ENCODE measurements around the gene NAV1.

DNA sequence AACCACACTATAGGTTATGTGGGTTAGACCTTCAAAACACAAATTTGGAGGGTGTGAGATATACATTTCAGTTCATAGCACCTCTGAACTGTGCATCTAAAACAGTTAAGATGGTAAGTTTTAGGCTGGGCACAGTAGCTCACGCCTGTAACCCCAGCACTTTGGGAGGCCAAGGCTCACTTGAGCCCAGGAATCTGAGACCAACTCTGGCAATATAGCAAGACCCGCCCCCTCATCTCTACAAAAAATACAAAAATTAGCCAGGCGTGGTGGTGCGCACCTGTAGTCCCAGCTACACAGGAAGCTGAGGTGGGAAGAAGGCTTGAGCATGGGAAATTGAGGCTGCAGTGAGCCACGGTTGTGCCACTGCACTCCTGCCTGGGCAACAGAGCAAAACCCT lies 47.9 kb downstream of the NAV1 start:
- TF ChIP-seq CEBPB (IDR thresholded peaks at IDR 0.05; ENCODE audit: low read depth, low read length) (no peak), MAFK (IDR thresholded peaks at IDR 0.05; ENCODE audit: low read depth, low read length) (no peak), EZH2 (IDR thresholded peaks at IDR 0.05; ENCODE audit: low read depth, low read length, severe bottlenecking) (no peak), SIN3A (conservative IDR thresholded peaks at IDR 0.05 in 1 of 2, IDR thresholded peaks at IDR 0.05 in 1 of 2; ENCODE audit: low read depth in 1 of 2, low read length in 2 of 2) (no peak), JUND (IDR thresholded peaks at IDR 0.05; ENCODE audit: low read length) (no peak), KDM1A (IDR thresholded peaks at IDR 0.05; ENCODE audit: borderline replicate concordance, low read length) (no peak), TAF1 (IDR thresholded peaks at IDR 0.05; ENCODE audit: low read depth, low read length) (no peak), PHF8 (conservative IDR thresholded peaks at IDR 0.05; ENCODE audit: low read depth, low read length) (no peak), CBX8 (IDR thresholded peaks at IDR 0.05; ENCODE audit: borderline replicate concordance, low read depth, low read length) (no peak), RFX5 (IDR thresholded peaks at IDR 0.05; ENCODE audit: borderline replicate concordance, low read depth, low read length) (no peak), GABPA (IDR thresholded peaks at IDR 0.05; ENCODE audit: borderline replicate concordance, insufficient read depth, low read length) (no peak), EP300 (IDR thresholded peaks at IDR 0.05; ENCODE audit: borderline replicate concordance in 1 of 2, low read depth in 2 of 2, low read length in 2 of 2) (no peak)
- TF ChIP-seq, protein P1, sequence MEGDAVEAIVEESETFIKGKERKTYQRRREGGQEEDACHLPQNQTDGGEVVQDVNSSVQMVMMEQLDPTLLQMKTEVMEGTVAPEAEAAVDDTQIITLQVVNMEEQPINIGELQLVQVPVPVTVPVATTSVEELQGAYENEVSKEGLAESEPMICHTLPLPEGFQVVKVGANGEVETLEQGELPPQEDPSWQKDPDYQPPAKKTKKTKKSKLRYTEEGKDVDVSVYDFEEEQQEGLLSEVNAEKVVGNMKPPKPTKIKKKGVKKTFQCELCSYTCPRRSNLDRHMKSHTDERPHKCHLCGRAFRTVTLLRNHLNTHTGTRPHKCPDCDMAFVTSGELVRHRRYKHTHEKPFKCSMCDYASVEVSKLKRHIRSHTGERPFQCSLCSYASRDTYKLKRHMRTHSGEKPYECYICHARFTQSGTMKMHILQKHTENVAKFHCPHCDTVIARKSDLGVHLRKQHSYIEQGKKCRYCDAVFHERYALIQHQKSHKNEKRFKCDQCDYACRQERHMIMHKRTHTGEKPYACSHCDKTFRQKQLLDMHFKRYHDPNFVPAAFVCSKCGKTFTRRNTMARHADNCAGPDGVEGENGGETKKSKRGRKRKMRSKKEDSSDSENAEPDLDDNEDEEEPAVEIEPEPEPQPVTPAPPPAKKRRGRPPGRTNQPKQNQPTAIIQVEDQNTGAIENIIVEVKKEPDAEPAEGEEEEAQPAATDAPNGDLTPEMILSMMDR (IDR thresholded peaks at IDR 0.05; ENCODE audit: control extremely low read depth in 1 of 3, insufficient read depth in 1 of 3, low read depth in 1 of 3, low read length in 3 of 3), result no peak

All from H1 (cell line).